ENCODE measurements around the gene CMYA5.

- TF ChIP-seq CTCF (IDR thresholded peaks at IDR 0.05; ENCODE audit: low read depth, low read length, poor library complexity, severe bottlenecking) (no peak), EZH2phosphoT487 (IDR thresholded peaks at IDR 0.05; ENCODE audit: borderline replicate concordance, low read length) (no peak)
These were observed 5.0 kb downstream of the CMYA5 start for GRCh38 chr5:79694652-79695051.

Data from DOHH2 (cell line).